Stimulated activated CD8-positive, alpha-beta memory T cell treated with anti-CD3 and anti-CD28 coated beads, Interleukin-4, amount 100 ng/mL, for 4 hours (primary cell): ENCODE measurements around the gene GPN2.

Experiments
- DNase-seq, 2 donors: peaks; one replicate each; pipeline ENCODE4 v3.0.0-alpha.2; 2020; ENCODE audit warnings: low read depth in 2 of 2, low spot score in 1 of 2

The GPN2 gene

GRCh38 chr1:26889551-26890466 lies at the start of gene GPN2:
GPN2 (minus strand) TSS chr1:26890283; CDS start chr1:26890096, 187 bp downstream.
- peak; percentile 49 to 59 for DNase-seq

- DNase-seq = no peak
These were observed 48.6 kb upstream of the GPN2 start for GRCh38 chr1:26938659-26939025.

GRCh38 chr1:26938004-26938658 lies 48.0 kb upstream of the GPN2 start:
- DNase-seq = no peak

- DNase-seq = no peak
These were observed 46.7 kb upstream of the GPN2 start for GRCh38 chr1:26936823-26937222.

- no peak for DNase-seq
These were observed 42.4 kb upstream of the GPN2 start for GRCh38 chr1:26932531-26932930.

GRCh38 chr1:26923711-26924110 lies 33.6 kb upstream of the GPN2 start:
- no peak for DNase-seq

GRCh38 chr1:26922901-26923300 lies 32.8 kb upstream of the GPN2 start:
- DNase-seq = no peak

GRCh38 chr1:26922431-26922729 lies 32.3 kb upstream of the GPN2 start:
- no peak for DNase-seq

- peak; percentile 84 to 93 for DNase-seq
These were observed 31.7 kb upstream of the GPN2 start, which contains the start of gene NUDC for GRCh38 chr1:26921540-26922430. NUDC (plus strand) TSS chr1:26921743; CDS start chr1:26921849, 106 bp downstream.

- no peak for DNase-seq
These were observed 31.1 kb upstream of the GPN2 start for GRCh38 chr1:26921126-26921539.

GRCh38 chr1:26915204-26915842 lies 25.2 kb upstream of the GPN2 start:
- no peak for DNase-seq

- DNase-seq = no peak
These were observed 23.9 kb upstream of the GPN2 start, which contains the start of gene NR0B2 for GRCh38 chr1:26913754-26914619. NR0B2 (minus strand) TSS chr1:26913975; CDS start chr1:26913940, 35 bp downstream.

GRCh38 chr1:26913389-26913753 lies 23.3 kb upstream of the GPN2 start:
- no peak for DNase-seq

GRCh38 chr1:26912147-26912490 lies 22.0 kb upstream of the GPN2 start:
- no peak for DNase-seq

- no peak for DNase-seq
These were observed 21.5 kb upstream of the GPN2 start for GRCh38 chr1:26911399-26912146.

GRCh38 chr1:26910343-26911160 lies 20.5 kb upstream of the GPN2 start:
- no peak for DNase-seq

GRCh38 chr1:26909951-26910342 lies 19.9 kb upstream of the GPN2 start:
- DNase-seq = no peak

GRCh38 chr1:26907071-26907917 lies 17.2 kb upstream of the GPN2 start:
- DNase-seq = no peak
